T-helper 17 cell (primary cell): Measurements from ENCODE around the gene IMMP2L. TPM values are rescaled to one million over a fixed set of nuclear protein-coding genes. Genes with fewer than 3 reads are reported as not detected.
"Not testable (repeated sequence)": the region's sequence is repeated elsewhere in the genome, so short reads cannot be mapped to it uniquely, and the experiment has no call there.

Experiments
- ATAC-seq: fragments of 150-1000 bp; cut with Tn5 transposase; 2 replicates; pipeline ENCODE4 v1.10.0; 2021; ENCODE audit warnings: mild to moderate bottlenecking, moderate library complexity
- DNase-seq, 3 donors: peaks; one replicate each; pipeline versions ENCODE4 v3.0.0 to v3.0.0-alpha.2; 2020 to 2021
- H3K9me3 ChIP-seq: one replicate; pipeline ENCODE4 v1.7.0; 2013; ENCODE audit warnings: low read length, mild to moderate bottlenecking; ENCODE audit not compliant: control insufficient read depth, poor library complexity, severe bottlenecking
- H3K27ac Mint-ChIP-seq: one replicate; pipeline ENCODE4 v1.8.0; 2022; ENCODE audit warnings: mild to moderate bottlenecking, moderate library complexity, mixed read lengths
- H3K27me3 Mint-ChIP-seq: one replicate; pipeline ENCODE4 v1.8.0; 2022; ENCODE audit warnings: mixed read lengths
- H3K36me3 Mint-ChIP-seq: one replicate; pipeline ENCODE4 v1.8.0; 2022; ENCODE audit warnings: low read depth, mixed read lengths
- H3K4me1 Mint-ChIP-seq: one replicate; pipeline ENCODE4 v1.8.0; 2022; ENCODE audit warnings: mild to moderate bottlenecking, mixed read lengths
- H3K4me3 Mint-ChIP-seq: one replicate; pipeline ENCODE4 v1.8.0; 2022; ENCODE audit warnings: mild to moderate bottlenecking, moderate library complexity, mixed read lengths
- total RNA-seq, 4 donors: library from RNA in 2 of 4; stranded (reverse) in 2 of 4; gene quantifications; one replicate each; pipeline ENCODE4 v1.2.3 and lab custom pipeline; 2022 to 2026

Gene IMMP2L
- total RNA-seq, 2 donors from 2014 or later = 17.9 to 19.9 TPM

GRCh38 chr7:111513566-111513965 is 48.7 kb downstream of the IMMP2L start:
- peaks cover 16% of the 10 kb centered on the region for H3K4me1 Mint-ChIP-seq
- no peaks in the 10 kb centered on the region for H3K27me3 Mint-ChIP-seq
- no peak for ATAC-seq
- no peak for DNase-seq
- no peak overlapping the region for H3K4me3 Mint-ChIP-seq
- no peaks in the 10 kb centered on the region for H3K9me3 ChIP-seq
- peaks cover 9% of the 10 kb centered on the region for H3K36me3 Mint-ChIP-seq
- no peak overlapping the region for H3K27ac Mint-ChIP-seq

GRCh38 chr7:111511845-111512244 is 50.4 kb downstream of the IMMP2L start:
- peaks cover 10% of the 10 kb centered on the region for H3K36me3 Mint-ChIP-seq
- peaks cover 19% of the 10 kb centered on the region for H3K4me1 Mint-ChIP-seq
- DNase-seq (no peak), ATAC-seq (no peak)
- H3K27ac Mint-ChIP-seq = no peak overlapping the region
- no peaks in the 10 kb centered on the region for H3K9me3 ChIP-seq
- H3K4me3 Mint-ChIP-seq = no peak overlapping the region
- no peaks in the 10 kb centered on the region for H3K27me3 Mint-ChIP-seq

- DNase-seq = no peak
- no peak for ATAC-seq
- Mint-ChIP-seq H3K4me3 (no peak overlapping the region), H3K27me3 (no peaks in the 10 kb centered on the region), H3K27ac (no peak overlapping the region), H3K36me3 (peaks cover 10% of the 10 kb centered on the region), H3K4me1 (peaks cover 19% of the 10 kb centered on the region)
- no peaks in the 10 kb centered on the region for H3K9me3 ChIP-seq
Observed at GRCh38 chr7:111510584-111511378, 51.5 kb downstream of the IMMP2L start.

- Mint-ChIP-seq H3K27ac (no peak overlapping the region), H3K27me3 (no peaks in the 10 kb centered on the region), H3K36me3 (peaks cover 10% of the 10 kb centered on the region), H3K4me3 (no peak overlapping the region), H3K4me1 (peaks cover 19% of the 10 kb centered on the region)
- ATAC-seq = no peak
- H3K9me3 ChIP-seq = no peaks in the 10 kb centered on the region
- no peak for DNase-seq
Observed at GRCh38 chr7:111510062-111510461, 52.2 kb downstream of the IMMP2L start.

- no peak overlapping the region for H3K4me3 Mint-ChIP-seq
- no peaks in the 10 kb centered on the region for H3K9me3 ChIP-seq
- no peak for DNase-seq
- H3K4me1 Mint-ChIP-seq = peaks cover 19% of the 10 kb centered on the region
- no peak for ATAC-seq
- peaks cover 10% of the 10 kb centered on the region for H3K36me3 Mint-ChIP-seq
- H3K27ac Mint-ChIP-seq = no peak overlapping the region
- H3K27me3 Mint-ChIP-seq = no peaks in the 10 kb centered on the region
Observed at GRCh38 chr7:111509288-111509687, 53.0 kb downstream of the IMMP2L start.

GRCh38 chr7:111508387-111508786 is 53.9 kb downstream of the IMMP2L start:
- H3K27ac Mint-ChIP-seq = no peak overlapping the region

GRCh38 chr7:111505422-111505821 is 56.9 kb downstream of the IMMP2L start:
- H3K27me3 Mint-ChIP-seq, H3K4me1 Mint-ChIP-seq, H3K36me3 Mint-ChIP-seq, ATAC-seq, DNase-seq, H3K4me3 Mint-ChIP-seq, H3K9me3 ChIP-seq, H3K27ac Mint-ChIP-seq: not testable (repeated sequence)

More at GRCh38 chr7:111508387-111508786, 53.9 kb downstream of the IMMP2L start:
- ATAC-seq (no peak), DNase-seq (no peak)
- Mint-ChIP-seq H3K27me3 (no peaks in the 10 kb centered on the region), H3K4me1 (peaks cover 19% of the 10 kb centered on the region), H3K36me3 (peaks cover 10% of the 10 kb centered on the region), H3K4me3 (no peak overlapping the region)
- no peaks in the 10 kb centered on the region for H3K9me3 ChIP-seq

GRCh38 chr7:111501799-111502198 is 60.5 kb downstream of the IMMP2L start:
- not testable (repeated sequence) for DNase-seq, H3K9me3 ChIP-seq, H3K36me3 Mint-ChIP-seq, H3K27me3 Mint-ChIP-seq, ATAC-seq, H3K4me3 Mint-ChIP-seq, H3K27ac Mint-ChIP-seq, H3K4me1 Mint-ChIP-seq

- H3K36me3 Mint-ChIP-seq = no peaks in the 10 kb centered on the region
- H3K4me1 Mint-ChIP-seq = peaks cover 7% of the 10 kb centered on the region
- no peak overlapping the region for H3K4me3 Mint-ChIP-seq
- H3K27ac Mint-ChIP-seq = no peak overlapping the region
- ATAC-seq (no peak), DNase-seq (no peak)
- no peaks in the 10 kb centered on the region for H3K27me3 Mint-ChIP-seq
- no peaks in the 10 kb centered on the region for H3K9me3 ChIP-seq
Observed at GRCh38 chr7:111499027-111499426, 63.3 kb downstream of the IMMP2L start.

GRCh38 chr7:111498391-111499007 is 63.8 kb downstream of the IMMP2L start:
- ATAC-seq (no peak), DNase-seq (no peak)
- Mint-ChIP-seq H3K4me3 (no peak overlapping the region), H3K27me3 (no peaks in the 10 kb centered on the region), H3K4me1 (peaks cover 7% of the 10 kb centered on the region), H3K36me3 (no peaks in the 10 kb centered on the region), H3K27ac (no peak overlapping the region)
- no peaks in the 10 kb centered on the region for H3K9me3 ChIP-seq

- Mint-ChIP-seq H3K27ac (no peak overlapping the region), H3K36me3 (peaks cover 2% of the 10 kb centered on the region), H3K4me3 (no peak overlapping the region), H3K4me1 (peaks cover 10% of the 10 kb centered on the region), H3K27me3 (no peaks in the 10 kb centered on the region)
- no peaks in the 10 kb centered on the region for H3K9me3 ChIP-seq
- DNase-seq = no peak
- ATAC-seq = no peak
Observed at GRCh38 chr7:111495173-111495810, 67.0 kb downstream of the IMMP2L start.

GRCh38 chr7:111492234-111492633 is 70.1 kb downstream of the IMMP2L start:
- H3K4me3 Mint-ChIP-seq = no peak overlapping the region
- peaks cover 2% of the 10 kb centered on the region for H3K36me3 Mint-ChIP-seq
- H3K27ac Mint-ChIP-seq = no peak overlapping the region
- H3K27me3 Mint-ChIP-seq = no peaks in the 10 kb centered on the region
- peaks cover 4% of the 10 kb centered on the region for H3K4me1 Mint-ChIP-seq
- H3K9me3 ChIP-seq = no peaks in the 10 kb centered on the region
- DNase-seq (no peak), ATAC-seq (no peak)

GRCh38 chr7:111486472-111487142 is 75.7 kb downstream of the IMMP2L start:
- Mint-ChIP-seq H3K4me3 (no peak overlapping the region), H3K27me3 (no peaks in the 10 kb centered on the region), H3K27ac (no peak overlapping the region), H3K36me3 (peaks cover 4% of the 10 kb centered on the region), H3K4me1 (peaks cover 1% of the 10 kb centered on the region)
- no peak for DNase-seq
- no peaks in the 10 kb centered on the region for H3K9me3 ChIP-seq
- no peak for ATAC-seq
